Muscle of leg (tissue), 11 donors: Measurements from ENCODE around the gene MTA2. TPM values are rescaled to one million over a fixed set of nuclear protein-coding genes. Genes with fewer than 3 reads are reported as not detected.
A peak's percentile ranks its signal among the peaks of the same experiment; 100 is the strongest.

ENCODE experiments used
- DNase-seq: peaks from one replicate; pipeline ENCODE4 v3.0.0; 2013
- H3K27ac ChIP-seq: one replicate; pipeline ENCODE4 v1.5.1; 2013; ENCODE audit warnings: mild to moderate bottlenecking, low read length, control low read depth
- H3K27me3 ChIP-seq: one replicate; pipeline ENCODE4 v1.6.1; 2013; ENCODE audit warnings: low read length; ENCODE audit not compliant: control insufficient read depth, insufficient read depth
- H3K36me3 ChIP-seq: one replicate; pipeline ENCODE4 v1.6.1; 2013; ENCODE audit warnings: low read length; ENCODE audit not compliant: control insufficient read depth, insufficient read depth
- H3K4me1 ChIP-seq: one replicate; pipeline ENCODE4 v1.6.1; 2013; ENCODE audit warnings: low read length; ENCODE audit not compliant: control insufficient read depth, insufficient read depth
- H3K4me3 ChIP-seq: one replicate; pipeline ENCODE4 v1.5.1; 2013; ENCODE audit warnings: low read length, control low read depth
- H3K9me3 ChIP-seq: replicated peaks from 2 replicates; pipeline ENCODE4 v1.6.1; 2013; ENCODE audit warnings: low read depth, low read length; ENCODE audit not compliant: control insufficient read depth
- WGBS: methylation state at CpG from one replicate; pipeline ENCODE4 v1.1.5; 2013; ENCODE audit warnings: missing lambda C conversion rate; ENCODE audit not compliant: insufficient coverage; 5-methylcytosine and 5-hydroxymethylcytosine counted together
- polyA plus RNA-seq, 8 donors: library from polyadenylated mRNA; unstranded; fragments of 120-200 nt; gene quantifications; one replicate each; pipeline versions ENCODE4 v1.2.1 to v1.2.3, GENCODE V29; 2013; ENCODE audit warnings: inconsistent platforms in 1 of 8, low replicate concordance in 1 of 8; ENCODE audit not compliant: insufficient read length in 8 of 8, insufficient read depth in 1 of 8
- total RNA-seq: library from RNA; stranded (reverse); fragments of 120-200 nt; gene quantifications from one replicate; pipeline ENCODE4 v1.2.4, GENCODE V29; 2013

Gene MTA2
- total and polyA plus RNA-seq, 9 donors: 43.3 to 63.7 (median 48.2) TPM

DNA sequence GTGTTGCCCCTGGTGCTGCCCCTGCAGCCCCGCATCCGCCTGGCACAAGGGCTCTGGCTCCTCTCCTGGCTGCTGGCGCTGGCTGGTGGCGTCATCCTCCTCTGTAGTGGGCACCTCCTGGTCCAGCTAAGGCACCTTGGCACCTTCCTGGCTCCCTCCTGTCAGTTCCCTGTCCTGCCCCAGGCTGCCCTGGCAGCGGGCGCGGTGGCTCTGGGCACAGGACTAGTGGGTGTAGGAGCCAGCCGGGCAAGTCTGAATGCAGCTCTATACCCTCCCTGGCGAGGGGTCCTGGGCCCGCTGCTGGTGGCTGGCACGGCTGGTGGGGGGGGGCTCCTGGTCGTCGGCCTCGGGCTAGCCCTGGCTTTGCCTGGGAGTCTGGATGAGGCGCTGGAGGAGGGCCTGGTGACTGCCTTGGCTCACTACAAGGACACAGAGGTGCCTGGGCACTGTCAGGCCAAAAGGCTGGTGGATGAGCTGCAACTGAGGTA, 11.7 kb upstream of the MTA2 start:
- Histone ChIP-seq H3K27me3 (peaks cover 2% of the 10 kb centered on the region), H3K4me1 (peaks cover 24% of the 10 kb centered on the region), H3K27ac (peak overlapping the region; percentile 92), H3K9me3 (no peaks in the 10 kb centered on the region), H3K36me3 (peaks cover 56% of the 10 kb centered on the region), H3K4me3 (no peak overlapping the region)
- no peak for DNase-seq
- WGBS: 58% methylated on average over 14 of the region's 15 CpGs

DNA sequence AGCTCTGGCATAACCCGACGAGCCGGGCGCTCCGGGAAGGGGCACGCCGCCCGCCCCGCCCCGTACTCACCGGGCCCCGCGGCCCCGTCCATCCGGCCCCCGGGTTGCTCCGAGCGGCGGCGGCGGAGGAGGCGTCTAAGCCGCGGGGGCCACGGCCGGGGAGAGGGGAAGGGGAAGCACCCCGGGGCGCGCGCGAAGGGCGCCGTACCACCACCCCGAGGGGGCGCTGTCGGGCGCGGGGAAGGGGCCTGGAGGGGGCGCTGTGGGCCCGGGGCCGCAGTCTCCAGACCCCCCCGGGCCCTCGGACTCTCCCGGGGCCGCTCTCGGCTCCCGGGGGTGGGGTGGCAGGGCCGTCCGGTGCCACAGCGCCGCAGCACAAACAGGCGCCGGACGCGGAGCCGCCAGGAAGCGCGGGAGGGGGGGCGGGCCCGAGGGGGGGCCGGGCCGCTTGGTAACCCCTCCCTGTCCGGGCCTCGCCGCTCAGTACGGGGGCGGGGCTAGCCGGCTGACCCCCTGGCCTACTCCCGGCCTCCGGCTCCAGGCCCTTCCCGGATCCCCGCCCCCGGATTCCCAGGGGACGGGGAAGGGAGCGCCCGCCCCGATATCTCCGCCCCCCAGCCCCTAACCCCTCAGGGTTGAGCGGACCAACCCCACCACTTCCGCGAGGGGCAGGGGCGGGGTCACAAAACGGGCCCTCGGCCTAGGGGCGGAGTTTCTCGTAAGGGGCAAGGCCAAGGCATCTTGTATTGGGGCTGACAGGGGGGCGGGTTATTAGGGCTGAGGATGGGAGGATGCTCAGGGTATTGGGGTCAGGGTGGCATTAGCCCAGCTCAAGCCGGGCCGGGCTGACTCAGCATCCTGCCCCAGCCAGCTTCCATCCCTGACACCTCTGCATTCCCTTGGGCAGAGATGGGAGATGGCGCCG, 11.0 kb upstream of the MTA2 start, which contains the start of the genes EML3 and ROM1:
Gene EML3, minus strand, starts transcription at position 410 of the 925 bp plus-strand sequence. Its CDS starts 318 bp downstream, at position 92.
Gene ROM1, plus strand, starts transcription at position 892 of the 925 bp plus-strand sequence. Its CDS starts 25 bp downstream, at position 917.
- DNase-seq: peak; percentile 96
- Histone ChIP-seq H3K4me3 (peak within 1 kb of the TSS; percentile 60), H3K27me3 (peaks cover 2% of the 10 kb centered on the region), H3K36me3 (peaks cover 59% of the 10 kb centered on the region), H3K4me1 (peaks cover 24% of the 10 kb centered on the region), H3K27ac (peak within 1 kb of the TSS; percentile 92), H3K9me3 (no peaks in the 10 kb centered on the region)
- 3% methylated on average over 71 of the region's 91 CpGs for WGBS

DNA sequence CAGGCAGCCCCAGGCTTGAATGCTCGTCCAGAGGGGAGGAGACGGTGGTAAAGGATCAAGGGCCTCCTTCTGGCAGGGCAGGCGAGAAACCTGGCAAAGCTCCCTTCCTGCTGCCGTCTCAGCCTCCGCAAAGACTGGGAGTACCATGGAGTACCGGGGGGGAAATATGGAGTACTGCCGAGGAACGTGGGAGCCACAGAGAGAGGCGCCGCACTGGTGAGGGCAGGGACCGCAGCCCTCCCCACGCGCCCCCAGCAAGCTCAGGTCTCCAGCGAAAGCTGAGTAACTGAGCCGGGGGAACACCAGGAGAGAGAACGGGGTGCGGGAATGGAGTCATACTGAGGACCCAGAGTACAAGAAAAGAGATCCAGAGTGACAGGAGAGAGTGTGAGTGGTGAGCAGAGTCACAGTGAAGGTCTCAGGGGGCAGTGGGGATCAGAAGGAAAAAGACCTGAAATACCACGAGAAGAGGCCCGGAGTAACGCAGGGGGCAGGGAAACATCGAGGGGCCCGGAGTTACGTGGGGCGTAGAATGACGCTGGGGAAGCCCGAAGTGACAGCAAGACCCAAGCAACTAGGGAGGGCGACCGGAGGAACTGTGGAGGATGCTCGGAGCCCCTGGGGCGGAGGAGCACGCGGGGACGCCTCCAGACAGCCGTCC, 10.2 kb upstream of the MTA2 start:
- Histone ChIP-seq H3K27me3 (peaks cover 2% of the 10 kb centered on the region), H3K27ac (peak overlapping the region; percentile 92), H3K9me3 (no peaks in the 10 kb centered on the region), H3K4me3 (peak overlapping the region; percentile 60), H3K36me3 (peaks cover 57% of the 10 kb centered on the region), H3K4me1 (peaks cover 24% of the 10 kb centered on the region)
- WGBS: under 1% methylated on average over 34 of the region's 34 CpGs
- DNase-seq: peak; percentile 79

GRCh38 chr11:62610814-62611704, 9.4 kb upstream of the MTA2 start:
- Histone ChIP-seq H3K36me3 (peaks cover 53% of the 10 kb centered on the region), H3K4me3 (peak overlapping the region; percentile 60), H3K27ac (peak overlapping the region; percentile 92), H3K27me3 (peaks cover 2% of the 10 kb centered on the region), H3K9me3 (no peaks in the 10 kb centered on the region), H3K4me1 (peaks cover 24% of the 10 kb centered on the region)
- no peak for DNase-seq
- WGBS: 68% methylated on average over 8 of the region's 28 CpGs

GRCh38 chr11:62610403-62610802, 8.7 kb upstream of the MTA2 start:
- H3K27ac ChIP-seq: no peak overlapping the region
- WGBS: 67% methylated on average over 1 of the region's 6 CpGs
- H3K27me3 ChIP-seq: peaks cover 2% of the 10 kb centered on the region
- DNase-seq: no peak
- H3K4me1 ChIP-seq: peaks cover 24% of the 10 kb centered on the region
- no peak overlapping the region for H3K4me3 ChIP-seq
- no peaks in the 10 kb centered on the region for H3K9me3 ChIP-seq
- H3K36me3 ChIP-seq: peaks cover 54% of the 10 kb centered on the region

- H3K36me3 ChIP-seq: peaks cover 52% of the 10 kb centered on the region
- DNase-seq: no peak
- H3K9me3 ChIP-seq: no peaks in the 10 kb centered on the region
- peaks cover 2% of the 10 kb centered on the region for H3K27me3 ChIP-seq
- H3K4me3 ChIP-seq: no peak overlapping the region
- 82% methylated on average over 6 of the region's 12 CpGs for WGBS
- H3K4me1 ChIP-seq: peaks cover 28% of the 10 kb centered on the region
- H3K27ac ChIP-seq: no peak overlapping the region
These were observed 7.1 kb upstream of the MTA2 start for GRCh38 chr11:62608776-62609175.

- Histone ChIP-seq H3K36me3 (peaks cover 52% of the 10 kb centered on the region), H3K4me1 (peaks cover 29% of the 10 kb centered on the region), H3K4me3 (no peak overlapping the region), H3K9me3 (no peaks in the 10 kb centered on the region), H3K27ac (no peak overlapping the region), H3K27me3 (peaks cover 2% of the 10 kb centered on the region)
- no peak for DNase-seq
- WGBS: 61% methylated on average over 2 of the region's 4 CpGs
These were observed 6.0 kb upstream of the MTA2 start for GRCh38 chr11:62607714-62608113.

GRCh38 chr11:62605902-62606301, 4.2 kb upstream of the MTA2 start:
- H3K27me3 ChIP-seq: no peaks in the 10 kb centered on the region
- DNase-seq: no peak
- no peaks in the 10 kb centered on the region for H3K9me3 ChIP-seq
- no peak overlapping the region for H3K4me3 ChIP-seq
- WGBS: 83% methylated on average over 9 of the region's 15 CpGs
- no peak overlapping the region for H3K27ac ChIP-seq
- H3K4me1 ChIP-seq: peaks cover 22% of the 10 kb centered on the region
- H3K36me3 ChIP-seq: peaks cover 52% of the 10 kb centered on the region

DNA sequence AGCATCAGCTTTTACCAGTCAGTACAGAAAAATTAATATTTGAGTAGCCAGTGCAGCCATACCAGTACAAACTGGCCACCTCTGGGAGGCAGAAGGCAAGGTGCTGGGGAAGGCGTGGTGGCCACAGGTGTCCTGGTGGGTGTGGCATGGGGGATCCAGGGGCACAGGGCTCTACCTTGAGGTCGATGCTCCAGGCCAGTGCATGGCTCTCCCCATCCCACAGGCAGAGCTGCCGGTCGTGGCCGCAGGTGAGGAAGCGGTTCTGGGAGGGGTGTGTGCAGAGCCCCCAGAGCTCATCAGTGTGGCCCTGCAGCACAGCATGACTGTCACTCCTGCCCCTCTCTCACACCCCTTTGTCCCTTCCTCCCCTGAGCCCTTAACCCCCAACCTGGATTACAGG, 3.8 kb upstream of the MTA2 start:
- WGBS: 80% methylated on average over 6 of the region's 6 CpGs
- Histone ChIP-seq H3K27ac (no peak overlapping the region), H3K4me3 (no peak overlapping the region), H3K36me3 (peaks cover 50% of the 10 kb centered on the region), H3K9me3 (no peaks in the 10 kb centered on the region), H3K27me3 (no peaks in the 10 kb centered on the region), H3K4me1 (peaks cover 21% of the 10 kb centered on the region)
- DNase-seq: no peak
